HepG2 (cell line): ENCODE measurements around the gene TMEM63B. TPM values are rescaled to one million over a fixed set of nuclear protein-coding genes. Genes with fewer than 3 reads are reported as not detected.

Experiments
- AHR ChIP-seq: IDR thresholded peaks from 2 replicates; pipeline ENCODE4 v1.6.1; 2018; ENCODE audit warnings: missing genetic modification reagents, missing compliant biosample characterization
- BHLHE40 ChIP-seq: IDR thresholded peaks from 2 replicates; pipeline ENCODE4 v1.6.1; 2011; ENCODE audit warnings: low read length, improper control_type of control experiment
- BRCA1 ChIP-seq: sonication (generic); formaldehyde crosslinking; IDR thresholded peaks from 2 replicates; pipeline ENCODE4 v1.4.0; 2020; ENCODE audit warnings: missing genetic modification reagents
- CAMTA2 ChIP-seq: sonication (generic); formaldehyde crosslinking; IDR thresholded peaks from 2 replicates; pipeline ENCODE4 v1.4.0; 2020; ENCODE audit warnings: mild to moderate bottlenecking, missing genetic modification reagents, borderline replicate concordance
- ERF ChIP-seq: IDR thresholded peaks from 2 replicates; pipeline ENCODE4 v1.6.1; 2018; ENCODE audit warnings: missing biosample characterization, missing genetic modification reagents
- FLYWCH1 ChIP-seq: sonication (generic); formaldehyde crosslinking; IDR thresholded peaks from 2 replicates; pipeline ENCODE4 v1.8.1; 2023; ENCODE audit warnings: mild to moderate bottlenecking, missing genetic modification reagents
- GPN1 ChIP-seq: sonication (generic); formaldehyde crosslinking; IDR thresholded peaks from 2 replicates; pipeline ENCODE4 v1.5.1; 2020; ENCODE audit warnings: missing genetic modification reagents, borderline replicate concordance
- KDM5B ChIP-seq: sonication (generic); formaldehyde crosslinking; IDR thresholded peaks from 2 replicates; pipeline ENCODE4 v1.4.0; 2020; ENCODE audit warnings: missing genetic modification reagents, mild to moderate bottlenecking, borderline replicate concordance
- NRL ChIP-seq: sonication (generic); formaldehyde crosslinking; IDR thresholded peaks from 2 replicates; pipeline ENCODE4 v1.5.0; 2020; ENCODE audit warnings: missing genetic modification reagents, mild to moderate bottlenecking, moderate library complexity, borderline replicate concordance
- RFXAP ChIP-seq: sonication (generic); formaldehyde crosslinking; IDR thresholded peaks from 2 replicates; pipeline ENCODE4 v1.4.0; 2020; ENCODE audit warnings: missing genetic modification reagents, borderline replicate concordance
- SOX13 ChIP-seq, 3 experiments: fragments of 450-650 bp in 1 of 3; sonication (generic) in 1 of 3; formaldehyde crosslinking in 1 of 3; IDR thresholded peaks in 2 of 3; conservative IDR thresholded peaks in 1 of 3; 2 replicates each; pipeline versions ENCODE4 v1.5.0 to v1.6.1; 2016 to 2020; ENCODE audit warnings: antibody characterized with exemption in 1 of 3, mild to moderate bottlenecking in 1 of 3, missing compliant biosample characterization in 1 of 3, missing genetic modification reagents in 1 of 3, moderate library complexity in 1 of 3
- SOX6 ChIP-seq, 2 experiments: fragments of 450-650 bp in 1 of 2; sonication (generic) in 1 of 2; formaldehyde crosslinking in 1 of 2; IDR thresholded peaks; 2 replicates each; pipeline versions ENCODE4 v1.4.0 to v1.6.1; 2017 to 2020; ENCODE audit warnings: antibody characterized with exemption in 1 of 2, mild to moderate bottlenecking in 1 of 2, missing genetic modification reagents in 1 of 2
- SRF ChIP-seq: IDR thresholded peaks from 2 replicates; pipeline ENCODE4 v1.6.1; 2011; ENCODE audit warnings: mild to moderate bottlenecking, low read depth, low read length, moderate library complexity
- THAP11 ChIP-seq: IDR thresholded peaks from 2 replicates; pipeline ENCODE4 v1.6.1; 2016; ENCODE audit warnings: missing biosample characterization, missing genetic modification reagents
- ZBTB42 ChIP-seq: sonication (generic); formaldehyde crosslinking; IDR thresholded peaks from 2 replicates; pipeline ENCODE4 v1.5.0; 2020; ENCODE audit warnings: mild to moderate bottlenecking, missing genetic modification reagents
- ZFP90 ChIP-seq: sonication (generic); formaldehyde crosslinking; IDR thresholded peaks from 2 replicates; pipeline ENCODE4 v1.8.0; 2022; ENCODE audit warnings: missing genetic modification reagents, mild to moderate bottlenecking, inconsistent platforms, borderline replicate concordance
- ZNF30 ChIP-seq: sonication (generic); formaldehyde crosslinking; IDR thresholded peaks from 2 replicates; pipeline ENCODE4 v1.5.0; 2020; ENCODE audit warnings: mild to moderate bottlenecking, missing genetic modification reagents
- ZNF33A ChIP-seq: sonication (generic); formaldehyde crosslinking; IDR thresholded peaks from 2 replicates; pipeline ENCODE4 v1.5.1; 2020; ENCODE audit warnings: missing genetic modification reagents, mild to moderate bottlenecking, moderate library complexity, borderline replicate concordance
- ZNF605 ChIP-seq: sonication (generic); formaldehyde crosslinking; IDR thresholded peaks from 2 replicates; pipeline ENCODE4 v1.8.0; 2022; ENCODE audit warnings: mild to moderate bottlenecking, missing genetic modification reagents
- ZNF652 ChIP-seq: IDR thresholded peaks from 2 replicates; pipeline ENCODE4 v1.6.1; 2016; ENCODE audit warnings: low read depth, borderline replicate concordance
- polyA plus RNA-seq, 8 experiments: library from polyadenylated mRNA; depleted of rRNA in 3 of 8; stranded (reverse) in 7 of 8; unstranded in 1 of 8; fragments of >200 nt; fragmentation: Illumina TruSeq in 4 of 8; extraction: Trizol in 4 of 8; gene quantifications; 2 replicates each; pipeline versions ENCODE4 v1.2.1 to v1.2.3, GENCODE V29; 2011 to 2016; ENCODE audit warnings: low read depth in 4 of 8, missing spikeins in 1 of 8, mixed read lengths in 1 of 8; ENCODE audit not compliant: insufficient read depth in 1 of 8
- total RNA-seq, 5 experiments: library from RNA; depleted of rRNA; stranded (reverse); fragments of >200 nt; fragmentation: Illumina TruSeq; extraction: Trizol; gene quantifications; 2 replicates each; pipeline ENCODE4 v1.2.3, GENCODE V29; 2016; ENCODE audit warnings: low read depth in 1 of 5
- TF ChIP-seq, protein P1 (sequence below): sonication (generic); formaldehyde crosslinking; IDR thresholded peaks from 2 replicates; pipeline ENCODE4 v1.4.0; 2020; ENCODE audit warnings: missing genetic modification reagents
- TF ChIP-seq, protein P2 (sequence below): sonication (generic); formaldehyde crosslinking; IDR thresholded peaks from 2 replicates; pipeline ENCODE4 v1.9.0; 2021; ENCODE audit warnings: mild to moderate bottlenecking, missing genetic modification reagents

The TMEM63B gene
- total and polyA plus RNA-seq, 2 of the 13 experiments (the other 11 are each of a cell fraction or from before 2014, with no cell fraction given): 27.4 to 75.8 TPM

DNA sequence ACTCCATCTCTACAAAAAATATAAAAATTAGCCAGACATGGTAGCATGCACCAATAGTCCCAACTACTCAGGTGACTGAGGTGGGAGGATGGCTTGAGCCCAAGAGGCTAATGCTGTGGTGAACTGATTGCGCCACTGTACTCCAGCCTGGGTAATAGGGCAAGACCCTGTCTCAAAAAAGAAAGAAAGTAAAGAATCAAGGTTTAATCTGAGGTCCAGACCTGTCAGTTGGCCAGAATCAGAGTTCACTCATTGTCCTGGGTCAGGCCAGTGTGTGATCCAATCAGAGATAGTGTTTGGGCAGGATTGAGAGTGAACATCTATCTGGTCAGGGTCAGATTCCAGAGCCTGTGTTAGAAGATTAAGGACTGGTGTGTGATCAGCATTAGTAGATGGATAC, 15.5 kb downstream of the TMEM63B start (continued):
- no peak for TF ChIP-seq SOX13 (IDR thresholded peaks at IDR 0.05)
- TF ChIP-seq SOX13 (CRISPR knock-in tag; conservative IDR thresholded peaks at IDR 0.05 in 1 of 2, IDR thresholded peaks at IDR 0.05 in 1 of 2): peak in 1 of 2 experiments; percentile 51; a peak in 2 of 4 replicates
- TF ChIP-seq ERF: no peak
- TF ChIP-seq AHR (CRISPR knock-in tag): no peak
- no peak for TF ChIP-seq KDM5B (CRISPR knock-in tag)
- no peak for TF ChIP-seq ZNF652
- no peak for TF ChIP-seq ZNF30 (CRISPR knock-in tag)
- no peak for TF ChIP-seq ZFP90 (CRISPR knock-in tag)
- 0 out of 2 replicates have a peak, but pooled peaks have one; percentile 31 for TF ChIP-seq RFXAP (CRISPR knock-in tag)
- TF ChIP-seq NRL (CRISPR knock-in tag): no peak
- no peak for TF ChIP-seq FLYWCH1
- no peak for TF ChIP-seq SOX6 (IDR thresholded peaks at IDR 0.05)
- peak; percentile 69 for TF ChIP-seq SOX6 (CRISPR knock-in tag; IDR thresholded peaks at IDR 0.05)
- TF ChIP-seq, protein P1, sequence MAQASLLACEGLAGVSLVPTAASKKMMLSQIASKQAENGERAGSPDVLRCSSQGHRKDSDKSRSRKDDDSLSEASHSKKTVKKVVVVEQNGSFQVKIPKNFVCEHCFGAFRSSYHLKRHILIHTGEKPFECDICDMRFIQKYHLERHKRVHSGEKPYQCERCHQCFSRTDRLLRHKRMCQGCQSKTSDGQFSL (CRISPR knock-in tag): no peak
- no peak for TF ChIP-seq SRF
- no peak for TF ChIP-seq BHLHE40
- no peak for TF ChIP-seq ZNF33A (CRISPR knock-in tag)
- TF ChIP-seq BRCA1: no peak
- no peak for TF ChIP-seq GPN1 (CRISPR knock-in tag)
- TF ChIP-seq CAMTA2: no peak
- no peak for TF ChIP-seq ZNF605
- no peak for TF ChIP-seq ZBTB42 (CRISPR knock-in tag)
- TF ChIP-seq, protein P2, sequence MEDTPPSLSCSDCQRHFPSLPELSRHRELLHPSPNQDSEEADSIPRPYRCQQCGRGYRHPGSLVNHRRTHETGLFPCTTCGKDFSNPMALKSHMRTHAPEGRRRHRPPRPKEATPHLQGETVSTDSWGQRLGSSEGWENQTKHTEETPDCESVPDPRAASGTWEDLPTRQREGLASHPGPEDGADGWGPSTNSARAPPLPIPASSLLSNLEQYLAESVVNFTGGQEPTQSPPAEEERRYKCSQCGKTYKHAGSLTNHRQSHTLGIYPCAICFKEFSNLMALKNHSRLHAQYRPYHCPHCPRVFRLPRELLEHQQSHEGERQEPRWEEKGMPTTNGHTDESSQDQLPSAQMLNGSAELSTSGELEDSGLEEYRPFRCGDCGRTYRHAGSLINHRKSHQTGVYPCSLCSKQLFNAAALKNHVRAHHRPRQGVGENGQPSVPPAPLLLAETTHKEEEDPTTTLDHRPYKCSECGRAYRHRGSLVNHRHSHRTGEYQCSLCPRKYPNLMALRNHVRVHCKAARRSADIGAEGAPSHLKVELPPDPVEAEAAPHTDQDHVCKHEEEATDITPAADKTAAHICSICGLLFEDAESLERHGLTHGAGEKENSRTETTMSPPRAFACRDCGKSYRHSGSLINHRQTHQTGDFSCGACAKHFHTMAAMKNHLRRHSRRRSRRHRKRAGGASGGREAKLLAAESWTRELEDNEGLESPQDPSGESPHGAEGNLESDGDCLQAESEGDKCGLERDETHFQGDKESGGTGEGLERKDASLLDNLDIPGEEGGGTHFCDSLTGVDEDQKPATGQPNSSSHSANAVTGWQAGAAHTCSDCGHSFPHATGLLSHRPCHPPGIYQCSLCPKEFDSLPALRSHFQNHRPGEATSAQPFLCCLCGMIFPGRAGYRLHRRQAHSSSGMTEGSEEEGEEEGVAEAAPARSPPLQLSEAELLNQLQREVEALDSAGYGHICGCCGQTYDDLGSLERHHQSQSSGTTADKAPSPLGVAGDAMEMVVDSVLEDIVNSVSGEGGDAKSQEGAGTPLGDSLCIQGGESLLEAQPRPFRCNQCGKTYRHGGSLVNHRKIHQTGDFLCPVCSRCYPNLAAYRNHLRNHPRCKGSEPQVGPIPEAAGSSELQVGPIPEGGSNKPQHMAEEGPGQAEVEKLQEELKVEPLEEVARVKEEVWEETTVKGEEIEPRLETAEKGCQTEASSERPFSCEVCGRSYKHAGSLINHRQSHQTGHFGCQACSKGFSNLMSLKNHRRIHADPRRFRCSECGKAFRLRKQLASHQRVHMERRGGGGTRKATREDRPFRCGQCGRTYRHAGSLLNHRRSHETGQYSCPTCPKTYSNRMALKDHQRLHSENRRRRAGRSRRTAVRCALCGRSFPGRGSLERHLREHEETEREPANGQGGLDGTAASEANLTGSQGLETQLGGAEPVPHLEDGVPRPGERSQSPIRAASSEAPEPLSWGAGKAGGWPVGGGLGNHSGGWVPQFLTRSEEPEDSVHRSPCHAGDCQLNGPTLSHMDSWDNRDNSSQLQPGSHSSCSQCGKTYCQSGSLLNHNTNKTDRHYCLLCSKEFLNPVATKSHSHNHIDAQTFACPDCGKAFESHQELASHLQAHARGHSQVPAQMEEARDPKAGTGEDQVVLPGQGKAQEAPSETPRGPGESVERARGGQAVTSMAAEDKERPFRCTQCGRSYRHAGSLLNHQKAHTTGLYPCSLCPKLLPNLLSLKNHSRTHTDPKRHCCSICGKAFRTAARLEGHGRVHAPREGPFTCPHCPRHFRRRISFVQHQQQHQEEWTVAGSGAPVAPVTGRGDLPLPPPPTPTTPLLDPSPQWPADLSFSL (CRISPR knock-in tag): no peak
- no peak for TF ChIP-seq THAP11
